Bronchial epithelial cell (primary cell): ENCODE measurements around the gene CTTNBP2. TPM values are rescaled to one million over a fixed set of nuclear protein-coding genes. Genes with fewer than 3 reads are reported as not detected.
A peak's percentile ranks its signal among the peaks of the same experiment; 100 is the strongest.

Experiments used
- DNase-seq: peaks from one replicate; pipeline ENCODE4 v3.0.0-alpha.2; 2010; ENCODE audit warnings: low read depth
- FAIRE-seq: peaks from 2 replicates; lab custom pipeline; 2011; peaks lifted over from hg19 to GRCh38; lab: Jason Lieb, UNC
- H3K27me3 ChIP-seq: 2 replicates; pipeline ENCODE4 v1.5.1; 2011; ENCODE audit warnings: low read length; ENCODE audit not compliant: control insufficient read depth, insufficient read depth
- H3K36me3 ChIP-seq: 2 replicates; pipeline ENCODE4 v1.5.1; 2011; ENCODE audit warnings: low read length; ENCODE audit not compliant: control insufficient read depth, insufficient read depth
- H3K4me3 ChIP-seq: 2 replicates; pipeline ENCODE4 v1.5.1; 2011; ENCODE audit warnings: mild to moderate bottlenecking, low read depth, low read length, control low read depth
- CTCF ChIP-seq: IDR thresholded peaks from 2 replicates; pipeline ENCODE4 v1.5.1; 2011; ENCODE audit warnings: mild to moderate bottlenecking, moderate library complexity, low read length, control low read depth, inconsistent platforms; ENCODE audit not compliant: insufficient read depth, severe bottlenecking
- total RNA-seq: library from RNA; depleted of rRNA; stranded (reverse); fragments of >200 nt; gene quantifications from 2 replicates; pipeline ENCODE4 v1.2.1, GENCODE V29; 2014

CTTNBP2 gene
- total RNA-seq, 1 donor from 2014 or later, result 0.26 TPM

- DNase-seq (no peak), FAIRE-seq (no peak)
- Histone ChIP-seq H3K4me3 (no peak overlapping the region), H3K27me3 (no peaks in the 10 kb centered on the region), H3K36me3 (no peaks in the 10 kb centered on the region)
- no peak for TF ChIP-seq CTCF
These were observed 29.2 kb upstream of the CTTNBP2 start for GRCh38 chr7:117902314-117902889.

- H3K27me3 ChIP-seq, result peaks cover 1% of the 10 kb centered on the region
- no peaks in the 10 kb centered on the region for H3K36me3 ChIP-seq
- DNase-seq (no peak), FAIRE-seq (no peak)
- TF ChIP-seq CTCF, result no peak
- no peak overlapping the region for H3K4me3 ChIP-seq
These were observed 28.0 kb upstream of the CTTNBP2 start for GRCh38 chr7:117901089-117901797.

- peaks cover 1% of the 10 kb centered on the region for H3K27me3 ChIP-seq
- peak; percentile 40 for DNase-seq
- no peak overlapping the region for H3K4me3 ChIP-seq
- no peaks in the 10 kb centered on the region for H3K36me3 ChIP-seq
- no peak for TF ChIP-seq CTCF
- no peak for FAIRE-seq
These were observed 23.1 kb upstream of the CTTNBP2 start for GRCh38 chr7:117896339-117896738.

- no peaks in the 10 kb centered on the region for H3K36me3 ChIP-seq
- FAIRE-seq (no peak), DNase-seq (no peak)
- peaks cover 1% of the 10 kb centered on the region for H3K27me3 ChIP-seq
- no peak overlapping the region for H3K4me3 ChIP-seq
- TF ChIP-seq CTCF, result no peak
These were observed 22.0 kb upstream of the CTTNBP2 start for GRCh38 chr7:117895276-117895675.

- DNase-seq (no peak), FAIRE-seq (no peak)
- TF ChIP-seq CTCF, result no peak
- Histone ChIP-seq H3K36me3 (no peaks in the 10 kb centered on the region), H3K27me3 (peaks cover 1% of the 10 kb centered on the region), H3K4me3 (no peak overlapping the region)
These were observed 20.8 kb upstream of the CTTNBP2 start for GRCh38 chr7:117894037-117894436.
